ENCODE measurements around the gene CLCN3. TPM values are rescaled to one million over a fixed set of nuclear protein-coding genes. Genes with fewer than 3 reads are reported as not detected.
"Not testable (repeated sequence)": the region's sequence is repeated elsewhere in the genome, so short reads cannot be mapped to it uniquely, and the experiment has no call there.

Gene CLCN3
- total RNA-seq, 1 donor from 2014 or later: 57.4 TPM

- H3K4me3 Mint-ChIP-seq: no peak overlapping the region
- TF ChIP-seq, protein P1, sequence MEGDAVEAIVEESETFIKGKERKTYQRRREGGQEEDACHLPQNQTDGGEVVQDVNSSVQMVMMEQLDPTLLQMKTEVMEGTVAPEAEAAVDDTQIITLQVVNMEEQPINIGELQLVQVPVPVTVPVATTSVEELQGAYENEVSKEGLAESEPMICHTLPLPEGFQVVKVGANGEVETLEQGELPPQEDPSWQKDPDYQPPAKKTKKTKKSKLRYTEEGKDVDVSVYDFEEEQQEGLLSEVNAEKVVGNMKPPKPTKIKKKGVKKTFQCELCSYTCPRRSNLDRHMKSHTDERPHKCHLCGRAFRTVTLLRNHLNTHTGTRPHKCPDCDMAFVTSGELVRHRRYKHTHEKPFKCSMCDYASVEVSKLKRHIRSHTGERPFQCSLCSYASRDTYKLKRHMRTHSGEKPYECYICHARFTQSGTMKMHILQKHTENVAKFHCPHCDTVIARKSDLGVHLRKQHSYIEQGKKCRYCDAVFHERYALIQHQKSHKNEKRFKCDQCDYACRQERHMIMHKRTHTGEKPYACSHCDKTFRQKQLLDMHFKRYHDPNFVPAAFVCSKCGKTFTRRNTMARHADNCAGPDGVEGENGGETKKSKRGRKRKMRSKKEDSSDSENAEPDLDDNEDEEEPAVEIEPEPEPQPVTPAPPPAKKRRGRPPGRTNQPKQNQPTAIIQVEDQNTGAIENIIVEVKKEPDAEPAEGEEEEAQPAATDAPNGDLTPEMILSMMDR (IDR thresholded peaks at IDR 0.05; ENCODE audit: unreplicated experiment): no peak
- H3K9me3 Mint-ChIP-seq: peaks cover 14% of the 10 kb centered on the region
- no peak for DNase-seq (ENCODE audit: low spot score in 2 of 2, unreplicated experiment in 2 of 2)
- no peak overlapping the region for H3K27ac Mint-ChIP-seq
- H3K36me3 Mint-ChIP-seq: peaks cover 25% of the 10 kb centered on the region
- no peaks in the 10 kb centered on the region for H3K27me3 Mint-ChIP-seq (ENCODE audit: low read depth)
- H3K4me1 Mint-ChIP-seq: no peaks in the 10 kb centered on the region
Observed at GRCh38 chr4:169675825-169676224, 55.4 kb downstream of the CLCN3 start.

- no peak for DNase-seq (ENCODE audit: low spot score in 2 of 2, unreplicated experiment in 2 of 2)
- no peak overlapping the region for H3K4me3 Mint-ChIP-seq
- H3K4me1 Mint-ChIP-seq: no peaks in the 10 kb centered on the region
- H3K27ac Mint-ChIP-seq: no peak overlapping the region
- peaks cover 10% of the 10 kb centered on the region for H3K9me3 Mint-ChIP-seq
- no peaks in the 10 kb centered on the region for H3K27me3 Mint-ChIP-seq (ENCODE audit: low read depth)
- TF ChIP-seq, protein P1 (IDR thresholded peaks at IDR 0.05; ENCODE audit: unreplicated experiment): no peak
- peaks cover 19% of the 10 kb centered on the region for H3K36me3 Mint-ChIP-seq
Observed at GRCh38 chr4:169677150-169677748, 56.9 kb downstream of the CLCN3 start.

DNA sequence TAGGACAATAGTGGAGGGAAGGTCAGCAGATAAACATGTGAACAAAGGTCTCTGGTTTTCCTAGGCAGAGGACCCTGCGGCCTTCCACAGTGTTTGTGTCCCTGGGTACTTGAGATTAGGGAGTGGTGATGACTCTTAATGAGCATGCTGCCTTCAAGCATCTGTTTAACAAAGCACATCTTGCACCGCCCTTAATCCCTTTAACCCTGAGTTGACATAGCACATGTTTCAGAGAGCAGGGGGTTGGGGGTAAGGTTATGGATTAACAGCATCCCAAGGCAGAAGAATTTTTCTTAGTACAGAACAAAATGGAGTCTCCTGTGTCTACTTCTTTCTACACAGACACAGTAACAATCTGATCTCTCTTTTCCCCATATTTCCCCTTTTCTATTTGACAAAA lies 58.1 kb downstream of the CLCN3 start:
- H3K9me3 Mint-ChIP-seq; DNase-seq (ENCODE audit: low spot score in 2 of 2, unreplicated experiment in 2 of 2); H3K4me3 Mint-ChIP-seq; H3K27me3 Mint-ChIP-seq (ENCODE audit: low read depth); H3K4me1 Mint-ChIP-seq; H3K27ac Mint-ChIP-seq: not testable (repeated sequence)
- H3K36me3 Mint-ChIP-seq: peaks cover 22% of the 10 kb centered on the region

DNA sequence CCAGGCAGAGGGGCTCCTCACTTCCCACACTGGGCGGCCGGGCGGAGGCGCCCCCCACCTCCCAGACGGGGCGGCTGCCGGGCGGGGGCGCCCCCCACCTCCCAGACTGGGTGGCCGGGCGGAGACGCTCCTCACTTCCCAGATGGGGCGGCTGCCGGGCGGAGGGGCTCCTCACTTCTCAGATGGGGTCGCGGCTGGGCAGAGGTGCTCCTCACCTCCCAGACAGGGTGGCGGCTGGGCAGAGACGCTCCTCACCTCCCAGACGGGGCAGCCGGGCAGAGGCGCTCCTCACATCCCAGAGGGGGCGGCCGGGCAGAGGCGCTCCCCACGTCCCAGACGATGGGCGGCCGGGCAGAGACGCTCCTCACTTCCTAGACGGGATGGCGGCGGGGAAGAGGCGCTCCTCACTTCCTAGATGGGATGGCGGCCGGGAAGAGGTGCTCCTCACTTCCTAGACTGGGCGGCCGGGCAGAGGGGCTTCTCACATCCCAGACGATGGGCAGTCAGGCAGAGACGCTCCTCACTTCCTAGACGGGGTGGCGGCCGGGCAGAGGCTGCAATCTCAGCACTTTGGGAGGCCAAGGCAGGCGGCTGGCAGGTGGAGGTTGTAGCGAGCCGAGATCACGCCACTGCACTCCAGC lies 58.7 kb downstream of the CLCN3 start:
- not testable (repeated sequence) for H3K27ac Mint-ChIP-seq; H3K27me3 Mint-ChIP-seq (ENCODE audit: low read depth); H3K9me3 Mint-ChIP-seq; H3K4me3 Mint-ChIP-seq; DNase-seq (ENCODE audit: low spot score in 2 of 2, unreplicated experiment in 2 of 2); H3K4me1 Mint-ChIP-seq
- peaks cover 25% of the 10 kb centered on the region for H3K36me3 Mint-ChIP-seq

GRCh38 chr4:169682372-169683047 lies 62.1 kb downstream of the CLCN3 start:
- H3K4me1 Mint-ChIP-seq: no peaks in the 10 kb centered on the region
- H3K4me3 Mint-ChIP-seq: no peak overlapping the region
- peaks cover 36% of the 10 kb centered on the region for H3K36me3 Mint-ChIP-seq
- no peak for DNase-seq (ENCODE audit: low spot score in 2 of 2, unreplicated experiment in 2 of 2)
- H3K27me3 Mint-ChIP-seq (ENCODE audit: low read depth): no peaks in the 10 kb centered on the region
- peaks cover 10% of the 10 kb centered on the region for H3K9me3 Mint-ChIP-seq
- no peak overlapping the region for H3K27ac Mint-ChIP-seq
- TF ChIP-seq, protein P1 (IDR thresholded peaks at IDR 0.05; ENCODE audit: unreplicated experiment): no peak

DNA sequence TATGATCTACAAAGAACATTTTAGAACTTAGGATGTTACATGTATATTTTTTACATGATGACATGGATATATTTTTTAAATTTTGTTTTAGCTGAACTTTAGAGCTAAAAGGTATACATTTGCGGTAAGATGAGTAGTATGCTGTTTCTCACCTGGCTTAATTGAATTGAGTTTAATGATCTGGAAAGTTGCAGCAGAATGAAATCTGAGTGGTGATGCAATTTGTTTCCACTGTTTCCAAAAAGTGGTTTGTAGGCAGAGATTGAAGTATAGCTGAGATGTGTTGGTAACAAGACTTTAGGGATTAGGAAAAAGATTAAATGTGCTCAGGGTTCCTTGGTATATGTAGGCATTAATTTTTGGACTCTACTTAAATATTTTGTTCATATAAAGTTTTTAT lies 69.3 kb downstream of the CLCN3 start:
- Mint-ChIP-seq H3K27me3 (ENCODE audit: low read depth) (no peaks in the 10 kb centered on the region), H3K36me3 (peaks cover 27% of the 10 kb centered on the region), H3K4me3 (no peak overlapping the region), H3K9me3 (peaks cover 3% of the 10 kb centered on the region), H3K4me1 (no peaks in the 10 kb centered on the region), H3K27ac (no peak overlapping the region)
- DNase-seq (ENCODE audit: low spot score in 2 of 2, unreplicated experiment in 2 of 2): no peak
- TF ChIP-seq, protein P1 (IDR thresholded peaks at IDR 0.05; ENCODE audit: unreplicated experiment): no peak
